NCI-H2196 treated with DMSO at 0.1 percent for 48 hours (cell line): ENCODE data around the gene MTCH1.
"Not testable (repeated sequence)": the region's sequence is repeated elsewhere in the genome, so short reads cannot be mapped to it uniquely, and the experiment has no call there.

Experiments
- DNase-seq: peaks from one replicate; lab custom pipeline; 2025; ENCODE audit not compliant: unreplicated experiment; lab: John Stamatoyannopoulos, UW

The MTCH1 gene

GRCh38 chr6:36999061-36999750 lies 13.2 kb upstream of the MTCH1 start:
- DNase-seq, result peak; percentile 29

- no peak for DNase-seq
Observed at GRCh38 chr6:36998723-36999038, 12.7 kb upstream of the MTCH1 start.

GRCh38 chr6:36997811-36998722 lies 12.1 kb upstream of the MTCH1 start:
- no peak for DNase-seq

- DNase-seq, result not testable (repeated sequence)
Observed at GRCh38 chr6:36990401-36990800, 4.4 kb upstream of the MTCH1 start.

- no peak for DNase-seq
Observed at GRCh38 chr6:36989264-36989663, 3.3 kb upstream of the MTCH1 start.

GRCh38 chr6:36986704-36987047 lies 680 bp upstream of the MTCH1 start:
- no peak for DNase-seq

GRCh38 chr6:36985417-36985807 lies 584 bp downstream of the MTCH1 start:
- no peak for DNase-seq

GRCh38 chr6:36984581-36985416 lies 1.2 kb downstream of the MTCH1 start:
- no peak for DNase-seq

- DNase-seq, result no peak
Observed at GRCh38 chr6:36983538-36983937, 2.5 kb downstream of the MTCH1 start.

- no peak for DNase-seq
Observed at GRCh38 chr6:36980876-36981619, 4.9 kb downstream of the MTCH1 start.

GRCh38 chr6:36980129-36980528 lies 5.9 kb downstream of the MTCH1 start:
- no peak for DNase-seq

GRCh38 chr6:36979347-36979742 lies 6.7 kb downstream of the MTCH1 start:
- peak; percentile 22 for DNase-seq

- DNase-seq, result no peak
Observed at GRCh38 chr6:36978421-36979346, 7.3 kb downstream of the MTCH1 start.

- no peak for DNase-seq
Observed at GRCh38 chr6:36977470-36977941, 8.5 kb downstream of the MTCH1 start.

- no peak for DNase-seq
Observed at GRCh38 chr6:36976931-36977330, 9.1 kb downstream of the MTCH1 start.

GRCh38 chr6:36976509-36976908 lies 9.5 kb downstream of the MTCH1 start:
- DNase-seq, result no peak

- DNase-seq, result no peak
Observed at GRCh38 chr6:36976007-36976264, 10.1 kb downstream of the MTCH1 start.

GRCh38 chr6:36975231-36976006 lies 10.6 kb downstream of the MTCH1 start:
- no peak for DNase-seq

- DNase-seq, result no peak
Observed at GRCh38 chr6:36973647-36974046, 12.3 kb downstream of the MTCH1 start.
